ENCODE data around the gene TMEM126B. TPM values are rescaled to one million over a fixed set of nuclear protein-coding genes. Genes with fewer than 3 reads are reported as not detected.
A peak's percentile ranks its signal among the peaks of the same experiment; 100 is the strongest.

The TMEM126B gene
- total RNA-seq, 1 experiment from 2014 or later, result 144 TPM

DNA sequence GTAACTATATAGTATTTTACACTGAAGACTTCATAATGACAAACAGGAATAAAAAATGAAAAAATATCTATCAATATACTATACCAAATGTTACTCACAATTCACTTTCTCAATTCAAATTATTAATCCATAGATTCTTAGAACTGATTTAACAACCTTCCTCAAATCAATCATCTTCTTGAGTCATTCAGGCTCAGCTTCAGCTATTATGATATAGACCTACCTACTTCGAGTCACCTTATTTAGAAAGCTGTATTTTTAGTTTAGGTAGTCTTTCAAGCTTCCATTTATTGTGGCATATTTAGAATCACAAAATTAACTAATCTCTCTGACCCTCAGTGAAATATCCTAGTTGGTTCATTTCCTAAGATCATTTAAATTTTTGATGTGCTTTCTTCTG is 28.4 kb downstream of the TMEM126B start:
- intact Hi-C loops (cut with micrococcal nuclease; ENCODE audit: unreplicated experiment), result no loop called here
- peaks cover 2% of the 10 kb centered on the region; the same call in 1 of the 2 replicates for H3K36me3 ChIP-seq (ENCODE audit: control insufficient read depth, insufficient read depth, low read length)
- no TSS peak for BruUV-seq (replicated peaks)
- TF ChIP-seq, protein P1, sequence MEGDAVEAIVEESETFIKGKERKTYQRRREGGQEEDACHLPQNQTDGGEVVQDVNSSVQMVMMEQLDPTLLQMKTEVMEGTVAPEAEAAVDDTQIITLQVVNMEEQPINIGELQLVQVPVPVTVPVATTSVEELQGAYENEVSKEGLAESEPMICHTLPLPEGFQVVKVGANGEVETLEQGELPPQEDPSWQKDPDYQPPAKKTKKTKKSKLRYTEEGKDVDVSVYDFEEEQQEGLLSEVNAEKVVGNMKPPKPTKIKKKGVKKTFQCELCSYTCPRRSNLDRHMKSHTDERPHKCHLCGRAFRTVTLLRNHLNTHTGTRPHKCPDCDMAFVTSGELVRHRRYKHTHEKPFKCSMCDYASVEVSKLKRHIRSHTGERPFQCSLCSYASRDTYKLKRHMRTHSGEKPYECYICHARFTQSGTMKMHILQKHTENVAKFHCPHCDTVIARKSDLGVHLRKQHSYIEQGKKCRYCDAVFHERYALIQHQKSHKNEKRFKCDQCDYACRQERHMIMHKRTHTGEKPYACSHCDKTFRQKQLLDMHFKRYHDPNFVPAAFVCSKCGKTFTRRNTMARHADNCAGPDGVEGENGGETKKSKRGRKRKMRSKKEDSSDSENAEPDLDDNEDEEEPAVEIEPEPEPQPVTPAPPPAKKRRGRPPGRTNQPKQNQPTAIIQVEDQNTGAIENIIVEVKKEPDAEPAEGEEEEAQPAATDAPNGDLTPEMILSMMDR (IDR thresholded peaks at IDR 0.05; ENCODE audit: insufficient read depth in 1 of 2, low read depth in 1 of 2, low read length in 1 of 2, severe bottlenecking in 1 of 2, unreplicated experiment in 1 of 2), result no peak
- H3K27me3 Mint-ChIP-seq (ENCODE audit: insufficient read depth, unreplicated experiment), result no peaks in the 10 kb centered on the region
- no peaks in the 10 kb centered on the region for H3K27me3 ChIP-seq (replicated peaks; ENCODE audit: control insufficient read depth, insufficient read depth, low read length)
- H3K9me3 Mint-ChIP-seq (ENCODE audit: unreplicated experiment), result no peaks in the 10 kb centered on the region
- H3K4me1 Mint-ChIP-seq (ENCODE audit: low read depth, unreplicated experiment), result peaks cover 35% of the 10 kb centered on the region
- H3K36me3 Mint-ChIP-seq (ENCODE audit: insufficient read depth, unreplicated experiment), result peaks cover 74% of the 10 kb centered on the region
- no peak overlapping the region for H3K4me3 ChIP-seq (ENCODE audit: low read depth, low read length)
- H3K4me3 Mint-ChIP-seq (ENCODE audit: unreplicated experiment), result no peak overlapping the region
- no peak overlapping the region for H3K27ac Mint-ChIP-seq (ENCODE audit: unreplicated experiment)
- POLR2A ChIA-PET, result no interaction called here
- H3K9me3 ChIP-seq, result no peaks in the 10 kb centered on the region
- H3K4me1 ChIP-seq, result peaks cover 9% of the 10 kb centered on the region; the same call in 1 of the 2 replicates
- CTCF ChIA-PET, result no interaction called here
- no peak for DNase-seq

DNA sequence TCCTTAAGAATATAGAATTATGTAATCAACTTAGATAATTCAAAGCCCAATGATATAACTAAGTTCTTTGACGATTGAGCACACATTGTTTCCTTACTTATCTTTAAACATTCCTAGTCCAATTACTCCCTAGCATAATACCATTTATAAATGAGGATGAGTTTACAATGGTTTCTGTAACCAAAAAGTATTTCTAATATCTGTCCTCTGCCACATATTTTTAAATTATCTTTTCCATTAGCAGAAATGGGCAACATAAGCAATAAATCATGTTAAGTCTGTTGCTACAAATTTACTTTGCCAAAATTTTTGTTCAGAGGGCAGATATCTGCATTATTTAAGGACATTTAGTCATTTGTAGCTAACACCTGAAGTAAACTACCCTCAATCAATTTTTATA is 29.8 kb downstream of the TMEM126B start:
- no TSS peak for BruUV-seq (replicated peaks)
- ChIA-PET POLR2A (no interaction called here), CTCF (no interaction called here)
- Mint-ChIP-seq H3K27me3 (ENCODE audit: insufficient read depth, unreplicated experiment) (no peaks in the 10 kb centered on the region), H3K4me3 (ENCODE audit: unreplicated experiment) (no peak overlapping the region), H3K36me3 (ENCODE audit: insufficient read depth, unreplicated experiment) (peaks cover 82% of the 10 kb centered on the region), H3K4me1 (ENCODE audit: low read depth, unreplicated experiment) (peaks cover 30% of the 10 kb centered on the region), H3K9me3 (ENCODE audit: unreplicated experiment) (no peaks in the 10 kb centered on the region), H3K27ac (ENCODE audit: unreplicated experiment) (no peak overlapping the region)
- Histone ChIP-seq H3K4me1 (peaks cover 6% of the 10 kb centered on the region; the same call in 1 of the 2 replicates), H3K27me3 (replicated peaks; ENCODE audit: control insufficient read depth, insufficient read depth, low read length) (no peaks in the 10 kb centered on the region), H3K4me3 (ENCODE audit: low read depth, low read length) (no peak overlapping the region), H3K36me3 (ENCODE audit: control insufficient read depth, insufficient read depth, low read length) (peaks cover 2% of the 10 kb centered on the region; the same call in 1 of the 2 replicates), H3K9me3 (no peaks in the 10 kb centered on the region)
- DNase-seq, result no peak
- TF ChIP-seq, protein P1 (IDR thresholded peaks at IDR 0.05; ENCODE audit: insufficient read depth in 1 of 2, low read depth in 1 of 2, low read length in 1 of 2, severe bottlenecking in 1 of 2, unreplicated experiment in 1 of 2), result no peak
- intact Hi-C loops (cut with micrococcal nuclease; ENCODE audit: unreplicated experiment), result no loop called here

GRCh38 chr11:85661972-85662664 is 33.7 kb downstream of the TMEM126B start:
- intact Hi-C loops (cut with micrococcal nuclease; ENCODE audit: unreplicated experiment), result loop anchor here (10.0 kb wide), 2 partner anchors 583 to 643 kb away; partner anchors contain the start of genes EED and HIKESHI
- CTCF ChIA-PET, result no interaction called here

More at GRCh38 chr11:85661972-85662664, 33.7 kb downstream of the TMEM126B start:
- H3K27ac Mint-ChIP-seq (ENCODE audit: unreplicated experiment), result no peak overlapping the region
- H3K4me3 ChIP-seq (ENCODE audit: low read depth, low read length), result peak overlapping the region; percentile 91
- no peaks in the 10 kb centered on the region for H3K9me3 ChIP-seq
- no peaks in the 10 kb centered on the region for H3K27me3 ChIP-seq (replicated peaks; ENCODE audit: control insufficient read depth, insufficient read depth, low read length)
- H3K36me3 Mint-ChIP-seq (ENCODE audit: insufficient read depth, unreplicated experiment), result peaks cover 79% of the 10 kb centered on the region
- POLR2A ChIA-PET, result no interaction called here
- TF ChIP-seq, protein P1 (IDR thresholded peaks at IDR 0.05; ENCODE audit: insufficient read depth in 1 of 2, low read depth in 1 of 2, low read length in 1 of 2, severe bottlenecking in 1 of 2, unreplicated experiment in 1 of 2), result no peak
- H3K9me3 Mint-ChIP-seq (ENCODE audit: unreplicated experiment), result no peaks in the 10 kb centered on the region
- peaks cover 4% of the 10 kb centered on the region for H3K36me3 ChIP-seq (ENCODE audit: control insufficient read depth, insufficient read depth, low read length)
- no peak for DNase-seq
- H3K4me1 Mint-ChIP-seq (ENCODE audit: low read depth, unreplicated experiment), result peaks cover 29% of the 10 kb centered on the region
- peak overlapping the region; percentile 91 for H3K4me3 Mint-ChIP-seq (ENCODE audit: unreplicated experiment)
- H3K27me3 Mint-ChIP-seq (ENCODE audit: insufficient read depth, unreplicated experiment), result no peaks in the 10 kb centered on the region
- no TSS peak for BruUV-seq (replicated peaks)
- peaks cover 9% of the 10 kb centered on the region; the same call in 1 of the 2 replicates for H3K4me1 ChIP-seq
